Testis (tissue), 3 donors: Measurements from ENCODE around the gene TMEM150C. TPM values are rescaled to one million over a fixed set of nuclear protein-coding genes. Genes with fewer than 3 reads are reported as not detected.

Experiments
- DNase-seq: peaks from one replicate; pipeline ENCODE4 v3.0.0-alpha.2; 2019
- H3K27ac ChIP-seq, 2 donors: fragments of 200-600 bp; sonication (generic); one replicate each; pipeline ENCODE4 v1.5.1; 2019
- H3K27me3 ChIP-seq: fragments of 200-600 bp; sonication (generic); one replicate; pipeline ENCODE4 v1.5.1; 2019
- H3K36me3 ChIP-seq: fragments of 200-600 bp; sonication (generic); one replicate; pipeline ENCODE4 v1.5.1; 2017; ENCODE audit warnings: low read depth; ENCODE audit errors: missing control alignments
- H3K4me1 ChIP-seq: fragments of 200-600 bp; sonication (generic); one replicate; pipeline ENCODE4 v1.5.1; 2019
- H3K4me3 ChIP-seq, 2 donors: fragments of 200-600 bp; sonication (generic); one replicate each; pipeline ENCODE4 v1.5.1; 2017 to 2019
- H3K9me3 ChIP-seq: fragments of 200-600 bp; sonication (generic); one replicate; pipeline ENCODE4 v1.5.1; 2017
- POLR2A ChIP-seq: fragments of 450-650 bp; IDR thresholded peaks from one replicate; pipeline ENCODE4 v1.6.1; 2017; ENCODE audit warnings: antibody characterized with exemption, mild to moderate bottlenecking, moderate library complexity
- WGBS, 2 donors: methylation state at CpG; one replicate each; pipeline ENCODE4 v1.1.5; 2018; 5-methylcytosine and 5-hydroxymethylcytosine counted together
- intact Hi-C: fragments of 100-400 bp; cut with DNase I; formaldehyde crosslinking; loops from one replicate; pipeline ENCODE4 v1.15.1; 2023; ENCODE audit warnings: low total_unique reads
- polyA plus RNA-seq: library from polyadenylated mRNA; stranded (reverse); fragments of 350-450 nt; fragmentation: Illumina TruSeq; extraction: RNeasy Lipid Tissue Mini Kit (QIAGEN cat#74804); gene quantifications from one replicate; pipeline ENCODE4 v1.2.3, GENCODE V29; 2014; ENCODE audit warnings: low read depth, low replicate concordance; ENCODE audit not compliant: insufficient read depth
- total RNA-seq, 2 donors: library from RNA; depleted of rRNA; stranded (reverse); fragments of >200 nt; gene quantifications; one replicate each; pipeline ENCODE4 v1.2.3, GENCODE V29; 2016
- TF ChIP-seq, protein P1 (sequence below), 3 experiments: fragments of 450-650 bp in 2 of 3; fragments of 200-600 bp in 1 of 3; sonication (generic) in 1 of 3; IDR thresholded peaks; one replicate each; pipeline ENCODE4 v1.5.1; 2016 to 2019; ENCODE audit warnings: antibody characterized with exemption in 3 of 3, mild to moderate bottlenecking in 2 of 3, moderate library complexity in 1 of 3

The TMEM150C gene
- total and polyA plus RNA-seq, 3 donors from 2014 or later, result 7.2 to 11.4 (median 7.7) TPM

DNA sequence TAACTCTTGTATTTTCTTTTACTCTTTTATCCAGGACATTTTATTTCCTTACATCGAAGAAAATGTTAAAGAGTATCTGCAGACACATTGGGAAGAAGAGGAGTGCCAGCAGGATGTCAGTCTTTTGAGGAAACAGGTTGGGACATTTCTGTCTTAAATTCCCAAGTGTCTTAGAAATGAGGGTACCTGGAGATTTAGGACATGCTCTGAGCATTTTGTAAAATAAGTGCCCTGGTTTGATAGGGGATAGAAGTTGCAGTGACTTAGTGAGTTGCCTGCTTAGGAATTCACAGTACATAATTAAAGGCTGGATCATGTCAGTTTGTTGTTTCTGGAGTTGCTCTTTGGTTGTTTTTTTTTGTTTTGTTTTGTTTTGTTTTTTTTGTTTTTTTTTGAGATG lies 113.9 kb downstream of the TMEM150C start:
- Histone ChIP-seq H3K4me3 (no peak overlapping the region), H3K27me3 (no peaks in the 10 kb centered on the region), H3K4me1 (no peaks in the 10 kb centered on the region), H3K36me3 (no peaks in the 10 kb centered on the region), H3K9me3 (no peaks in the 10 kb centered on the region), H3K27ac (no peak overlapping the region)
- intact Hi-C loops, result no loop called here
- 63 to 78% methylated on average over 1 of the region's 1 CpG for WGBS, 2 donors
- TF ChIP-seq, protein P1, sequence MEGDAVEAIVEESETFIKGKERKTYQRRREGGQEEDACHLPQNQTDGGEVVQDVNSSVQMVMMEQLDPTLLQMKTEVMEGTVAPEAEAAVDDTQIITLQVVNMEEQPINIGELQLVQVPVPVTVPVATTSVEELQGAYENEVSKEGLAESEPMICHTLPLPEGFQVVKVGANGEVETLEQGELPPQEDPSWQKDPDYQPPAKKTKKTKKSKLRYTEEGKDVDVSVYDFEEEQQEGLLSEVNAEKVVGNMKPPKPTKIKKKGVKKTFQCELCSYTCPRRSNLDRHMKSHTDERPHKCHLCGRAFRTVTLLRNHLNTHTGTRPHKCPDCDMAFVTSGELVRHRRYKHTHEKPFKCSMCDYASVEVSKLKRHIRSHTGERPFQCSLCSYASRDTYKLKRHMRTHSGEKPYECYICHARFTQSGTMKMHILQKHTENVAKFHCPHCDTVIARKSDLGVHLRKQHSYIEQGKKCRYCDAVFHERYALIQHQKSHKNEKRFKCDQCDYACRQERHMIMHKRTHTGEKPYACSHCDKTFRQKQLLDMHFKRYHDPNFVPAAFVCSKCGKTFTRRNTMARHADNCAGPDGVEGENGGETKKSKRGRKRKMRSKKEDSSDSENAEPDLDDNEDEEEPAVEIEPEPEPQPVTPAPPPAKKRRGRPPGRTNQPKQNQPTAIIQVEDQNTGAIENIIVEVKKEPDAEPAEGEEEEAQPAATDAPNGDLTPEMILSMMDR (IDR thresholded peaks at IDR 0.05), result no peak
- no peak for TF ChIP-seq POLR2A
- no peak for DNase-seq

DNA sequence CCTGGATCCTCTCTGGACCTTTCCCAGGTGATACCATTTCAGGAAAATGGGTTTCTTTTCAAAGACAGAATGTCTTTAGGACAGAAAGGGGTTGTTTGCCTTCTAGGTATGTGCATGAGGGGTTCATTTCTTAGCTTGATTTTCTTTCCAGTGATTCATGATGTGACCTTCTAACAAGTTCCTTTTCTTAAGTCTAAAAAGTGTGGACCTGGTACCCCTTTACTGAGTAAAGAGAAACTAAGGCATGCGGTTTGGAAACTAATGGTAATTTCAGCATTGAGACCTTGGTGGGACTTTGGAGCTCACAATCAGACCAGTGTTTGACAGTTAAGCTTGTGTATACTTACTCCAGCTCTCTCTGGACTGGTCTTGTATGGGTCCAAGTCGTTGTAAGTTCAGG lies 122.7 kb downstream of the TMEM150C start:
- no peak for DNase-seq
- Histone ChIP-seq H3K27ac (no peak overlapping the region), H3K4me1 (no peaks in the 10 kb centered on the region), H3K9me3 (no peaks in the 10 kb centered on the region), H3K4me3 (no peak overlapping the region), H3K36me3 (no peaks in the 10 kb centered on the region), H3K27me3 (no peaks in the 10 kb centered on the region)
- 85 to 90% methylated on average over 2 of the region's 2 CpGs for WGBS, 2 donors
- TF ChIP-seq, protein P1 (IDR thresholded peaks at IDR 0.05), result no peak
- TF ChIP-seq POLR2A, result no peak
- intact Hi-C loops, result no loop called here

DNA sequence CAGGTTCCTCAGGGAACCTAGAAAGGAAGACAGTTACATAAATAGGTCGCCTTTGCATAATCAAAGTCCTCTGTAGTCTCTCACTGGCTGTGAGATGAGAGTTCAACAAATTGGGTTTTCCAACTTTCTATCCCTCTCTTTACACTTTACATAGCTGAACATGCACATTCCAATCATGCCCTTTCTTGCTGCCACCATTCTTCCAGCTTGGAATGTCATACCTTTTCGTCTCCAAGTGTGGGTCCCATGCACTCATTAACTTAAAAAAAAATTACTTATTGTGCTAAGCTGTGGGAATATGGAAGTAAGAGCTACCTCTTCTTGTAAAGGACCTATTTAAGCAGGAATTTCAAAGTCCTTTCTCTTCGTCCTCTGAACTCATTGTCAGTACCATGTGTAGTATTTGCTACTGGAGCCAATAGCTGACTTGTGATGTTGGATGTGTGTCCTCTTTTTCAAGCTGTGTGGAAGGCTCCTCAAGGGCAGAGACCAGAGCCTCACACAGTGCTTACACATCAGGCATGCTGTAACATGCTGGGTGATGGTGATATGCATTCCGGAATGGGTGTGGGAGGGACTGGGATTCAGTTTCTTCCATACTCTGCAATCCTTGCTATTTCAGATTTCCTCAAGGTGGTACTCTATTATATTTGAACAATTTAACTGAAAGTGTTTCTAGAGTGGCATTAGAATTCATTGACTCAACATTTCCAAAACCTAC lies 124.3 kb downstream of the TMEM150C start:
- no peaks in the 10 kb centered on the region for H3K36me3 ChIP-seq
- H3K4me1 ChIP-seq, result no peaks in the 10 kb centered on the region
- DNase-seq, result no peak
- no peaks in the 10 kb centered on the region for H3K27me3 ChIP-seq
- no peaks in the 10 kb centered on the region for H3K9me3 ChIP-seq
- 87 to 91% methylated on average over 4 of the region's 4 CpGs for WGBS, 2 donors
- no peak overlapping the region for H3K4me3 ChIP-seq
- no peak overlapping the region for H3K27ac ChIP-seq
- TF ChIP-seq POLR2A, result no peak
- TF ChIP-seq, protein P1 (IDR thresholded peaks at IDR 0.05), result no peak
- intact Hi-C loops, result no loop called here

DNA sequence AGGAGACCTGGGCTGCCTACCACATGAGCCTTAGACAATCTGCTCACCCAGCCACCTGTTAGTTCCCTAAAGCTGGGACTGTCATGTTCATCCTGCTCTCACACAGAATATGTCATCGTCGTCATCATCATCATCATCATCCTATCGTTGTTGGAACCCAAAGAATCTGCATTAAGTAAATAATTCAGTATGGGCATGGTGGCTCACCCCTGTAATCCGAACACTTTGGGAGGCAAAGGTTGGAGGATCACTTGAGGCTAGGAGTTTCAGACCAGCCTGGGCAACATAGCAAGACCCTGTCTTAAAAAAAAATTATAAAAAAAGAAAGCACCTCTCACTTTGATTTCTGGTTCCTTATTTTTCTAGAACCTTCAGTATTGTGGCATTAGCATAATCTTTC lies 125.0 kb downstream of the TMEM150C start:
- Histone ChIP-seq H3K27ac (no peak overlapping the region), H3K36me3 (no peaks in the 10 kb centered on the region), H3K4me1 (no peaks in the 10 kb centered on the region), H3K27me3 (no peaks in the 10 kb centered on the region), H3K9me3 (no peaks in the 10 kb centered on the region), H3K4me3 (no peak overlapping the region)
- TF ChIP-seq, protein P1 (IDR thresholded peaks at IDR 0.05), result no peak
- no peak for TF ChIP-seq POLR2A
- no peak for DNase-seq
- 90 to 98% methylated on average over 4 of the region's 4 CpGs for WGBS, 2 donors
- intact Hi-C loops, result no loop called here

DNA sequence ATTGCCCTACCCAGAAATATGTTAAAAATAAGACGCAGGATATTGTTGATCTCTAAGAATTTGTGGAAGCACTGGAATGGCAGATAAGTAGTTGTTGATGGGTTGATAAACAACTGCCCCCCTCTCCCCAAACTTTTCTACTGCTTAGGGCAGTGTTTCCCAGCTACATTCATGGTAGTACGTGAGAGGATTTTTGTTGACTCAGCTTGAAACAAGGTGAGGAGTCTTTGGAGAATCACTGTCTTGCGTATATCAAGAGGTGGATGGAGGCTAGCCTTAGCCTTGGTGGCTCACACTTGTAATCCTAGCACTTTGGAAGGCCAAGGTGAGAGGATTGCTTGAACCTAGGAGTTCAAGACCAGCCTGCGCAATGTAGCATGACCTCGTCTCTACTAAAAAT lies 125.7 kb downstream of the TMEM150C start:
- H3K9me3 ChIP-seq, result no peaks in the 10 kb centered on the region
- intact Hi-C loops, result no loop called here
- H3K4me1 ChIP-seq, result no peaks in the 10 kb centered on the region
- 91 to 95% methylated on average over 5 of the region's 5 CpGs for WGBS, 2 donors
- no peak for DNase-seq
- H3K36me3 ChIP-seq, result no peaks in the 10 kb centered on the region
- TF ChIP-seq POLR2A, result no peak
- TF ChIP-seq, protein P1 (IDR thresholded peaks at IDR 0.05), result no peak
- H3K27me3 ChIP-seq, result no peaks in the 10 kb centered on the region
- no peak overlapping the region for H3K27ac ChIP-seq
- no peak overlapping the region for H3K4me3 ChIP-seq
